Measurements from ENCODE around the gene FCF1.

GRCh38 chr14:74695406-74695805, 17.5 kb upstream of the FCF1 start:
- TF ChIP-seq EZH2phosphoT487 (IDR thresholded peaks at IDR 0.05; ENCODE audit: borderline replicate concordance, low read depth, low read length) (no peak), CTCF (conservative IDR thresholded peaks at IDR 0.05; ENCODE audit: low read length) (no peak)
